ENCODE data around the gene B4GALT4.

B4GALT4 gene

DNA sequence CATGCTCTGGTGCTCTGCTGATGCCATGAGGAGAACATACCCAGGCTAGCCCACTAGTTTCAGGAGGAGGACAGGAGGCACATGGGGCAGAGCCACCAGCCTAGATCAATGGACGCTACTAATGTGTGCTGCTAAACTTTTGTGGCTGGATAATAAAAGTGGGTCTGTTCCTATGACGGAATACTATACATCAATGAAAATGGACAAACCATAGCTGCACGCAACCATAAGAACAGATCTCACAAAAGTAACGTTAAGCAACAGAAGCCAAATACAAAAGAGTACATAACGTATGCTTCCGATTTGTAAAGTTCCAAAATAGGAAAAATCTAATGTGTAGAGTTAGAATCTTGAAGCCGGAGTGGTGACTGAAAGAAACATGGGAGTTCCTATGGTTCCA is 11.5 kb downstream of the B4GALT4 start:
- TF ChIP-seq, protein P1, sequence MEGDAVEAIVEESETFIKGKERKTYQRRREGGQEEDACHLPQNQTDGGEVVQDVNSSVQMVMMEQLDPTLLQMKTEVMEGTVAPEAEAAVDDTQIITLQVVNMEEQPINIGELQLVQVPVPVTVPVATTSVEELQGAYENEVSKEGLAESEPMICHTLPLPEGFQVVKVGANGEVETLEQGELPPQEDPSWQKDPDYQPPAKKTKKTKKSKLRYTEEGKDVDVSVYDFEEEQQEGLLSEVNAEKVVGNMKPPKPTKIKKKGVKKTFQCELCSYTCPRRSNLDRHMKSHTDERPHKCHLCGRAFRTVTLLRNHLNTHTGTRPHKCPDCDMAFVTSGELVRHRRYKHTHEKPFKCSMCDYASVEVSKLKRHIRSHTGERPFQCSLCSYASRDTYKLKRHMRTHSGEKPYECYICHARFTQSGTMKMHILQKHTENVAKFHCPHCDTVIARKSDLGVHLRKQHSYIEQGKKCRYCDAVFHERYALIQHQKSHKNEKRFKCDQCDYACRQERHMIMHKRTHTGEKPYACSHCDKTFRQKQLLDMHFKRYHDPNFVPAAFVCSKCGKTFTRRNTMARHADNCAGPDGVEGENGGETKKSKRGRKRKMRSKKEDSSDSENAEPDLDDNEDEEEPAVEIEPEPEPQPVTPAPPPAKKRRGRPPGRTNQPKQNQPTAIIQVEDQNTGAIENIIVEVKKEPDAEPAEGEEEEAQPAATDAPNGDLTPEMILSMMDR (IDR thresholded peaks at IDR 0.05; ENCODE audit: low read depth, low read length, missing control alignments) = no peak
- H3K4me3 ChIP-seq (ENCODE audit: low read depth, low read length) = no peak overlapping the region
- no peak for DNase-seq (ENCODE audit: low read depth)
- in situ Hi-C loops (cut with HindIII; ENCODE audit: low sequenced_read_pairs) = no loop called here

DNA sequence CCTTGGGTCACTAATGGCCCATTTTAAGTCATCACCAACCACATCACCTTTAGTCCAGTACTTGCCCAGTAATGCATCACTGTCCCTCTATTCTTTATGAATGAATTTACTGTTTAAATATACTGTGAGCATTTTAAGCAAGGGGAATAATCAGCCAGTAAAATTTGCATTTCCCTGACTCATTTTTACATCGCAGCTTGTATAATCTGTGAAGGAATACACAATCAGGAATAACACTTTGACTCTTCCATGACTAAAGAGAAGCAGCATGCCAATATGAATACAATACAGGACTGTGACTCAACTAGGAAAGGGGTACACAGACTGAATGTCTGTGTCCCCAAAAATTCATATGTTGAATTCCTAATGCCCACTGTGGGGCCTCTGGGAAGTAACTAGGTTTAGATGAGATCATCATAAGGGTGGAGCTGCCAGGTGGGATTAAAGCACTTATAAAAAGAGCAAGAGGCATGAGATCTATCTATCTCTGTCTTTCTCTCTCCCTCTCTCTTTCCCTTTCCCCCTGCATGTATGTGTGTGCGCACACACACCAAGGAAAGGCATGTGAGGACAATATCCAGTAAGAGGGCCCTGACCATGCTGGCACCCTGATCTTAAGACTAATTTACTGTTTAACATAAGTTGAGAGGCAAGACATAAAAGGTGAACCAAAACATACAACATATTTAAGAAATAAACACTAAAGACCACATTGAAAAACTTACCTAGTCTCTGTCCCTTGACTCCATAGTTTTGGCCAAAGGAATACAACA is 12.1 kb downstream of the B4GALT4 start:
- DNase-seq (ENCODE audit: low read depth) = no peak
- in situ Hi-C loops (cut with HindIII; ENCODE audit: low sequenced_read_pairs) = no loop called here
- H3K4me3 ChIP-seq (ENCODE audit: low read depth, low read length) = no peak overlapping the region
- TF ChIP-seq, protein P1 (IDR thresholded peaks at IDR 0.05; ENCODE audit: low read depth, low read length, missing control alignments) = no peak

DNA sequence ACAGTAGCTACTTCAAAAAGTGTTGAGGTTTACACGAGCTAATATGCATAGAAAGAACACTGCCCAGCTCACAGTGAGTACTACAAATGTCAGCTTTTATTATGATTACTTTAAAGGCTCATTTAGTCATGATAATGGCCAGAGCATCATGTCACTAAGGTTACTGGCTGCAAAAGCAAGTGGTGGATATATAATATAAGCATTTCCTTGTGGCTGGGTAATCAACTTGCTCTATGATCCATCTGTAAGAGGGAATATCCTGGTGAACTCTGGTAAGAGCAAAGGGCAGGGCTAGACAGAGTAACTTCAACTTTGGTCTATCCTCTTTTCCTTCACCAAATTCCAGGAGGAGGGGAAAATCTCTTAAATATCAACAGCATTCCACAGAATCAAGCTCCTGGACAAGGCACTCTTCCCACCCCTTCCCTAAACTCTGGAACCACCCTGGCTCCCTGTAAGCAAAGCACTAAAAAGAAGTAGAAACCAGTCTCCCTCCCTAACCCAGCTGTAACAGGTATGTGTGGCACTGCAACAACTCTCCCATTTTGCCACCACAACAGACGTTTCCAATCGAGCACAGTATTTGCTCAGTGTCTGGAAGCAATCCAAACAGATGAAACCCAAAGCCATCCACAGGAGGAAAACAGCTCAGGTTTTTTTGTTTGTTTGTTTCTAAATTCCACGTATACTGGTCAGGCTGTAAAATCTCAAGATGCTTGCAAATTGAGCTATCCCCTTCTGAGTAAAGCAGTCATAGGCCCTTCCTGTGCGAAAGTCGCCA is 13.4 kb downstream of the B4GALT4 start:
- H3K4me3 ChIP-seq (ENCODE audit: low read depth, low read length) = no peak overlapping the region
- DNase-seq (ENCODE audit: low read depth) = no peak
- TF ChIP-seq, protein P1 (IDR thresholded peaks at IDR 0.05; ENCODE audit: low read depth, low read length, missing control alignments) = no peak
- in situ Hi-C loops (cut with HindIII; ENCODE audit: low sequenced_read_pairs) = no loop called here

DNA sequence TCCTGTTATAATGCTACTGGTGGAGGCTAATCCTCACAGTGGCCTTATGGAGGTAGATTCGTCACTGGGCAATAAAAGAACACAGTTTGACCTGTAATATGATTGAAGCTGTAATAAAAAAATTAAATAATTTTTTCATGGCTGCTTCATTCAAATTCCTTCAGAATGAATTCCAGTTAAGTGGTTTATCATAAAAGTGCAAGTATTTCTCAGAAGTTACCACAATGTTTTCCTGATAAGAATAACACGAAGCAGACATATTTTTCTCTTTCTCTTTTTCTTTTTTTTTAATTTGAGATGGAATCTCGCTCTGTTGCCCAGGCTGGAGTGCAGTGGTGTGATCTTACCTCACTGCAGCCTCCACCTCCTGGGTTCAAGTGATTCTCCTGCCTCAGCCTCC is 15.6 kb downstream of the B4GALT4 start:
- TF ChIP-seq, protein P1 (IDR thresholded peaks at IDR 0.05; ENCODE audit: low read depth, low read length, missing control alignments) = no peak
- in situ Hi-C loops (cut with HindIII; ENCODE audit: low sequenced_read_pairs) = no loop called here
- DNase-seq (ENCODE audit: low read depth) = no peak

GRCh38 chr3:119223511-119223910 is 17.2 kb downstream of the B4GALT4 start:
- TF ChIP-seq, protein P1 (IDR thresholded peaks at IDR 0.05; ENCODE audit: low read depth, low read length, missing control alignments) = no peak
- in situ Hi-C loops (cut with HindIII; ENCODE audit: low sequenced_read_pairs) = no loop called here
- no peak for DNase-seq (ENCODE audit: low read depth)
- no peak overlapping the region for H3K4me3 ChIP-seq (ENCODE audit: low read depth, low read length)

More for the DNA sequence above, 15.6 kb downstream of the B4GALT4 start:
- no peak overlapping the region for H3K4me3 ChIP-seq (ENCODE audit: low read depth, low read length)

DNA sequence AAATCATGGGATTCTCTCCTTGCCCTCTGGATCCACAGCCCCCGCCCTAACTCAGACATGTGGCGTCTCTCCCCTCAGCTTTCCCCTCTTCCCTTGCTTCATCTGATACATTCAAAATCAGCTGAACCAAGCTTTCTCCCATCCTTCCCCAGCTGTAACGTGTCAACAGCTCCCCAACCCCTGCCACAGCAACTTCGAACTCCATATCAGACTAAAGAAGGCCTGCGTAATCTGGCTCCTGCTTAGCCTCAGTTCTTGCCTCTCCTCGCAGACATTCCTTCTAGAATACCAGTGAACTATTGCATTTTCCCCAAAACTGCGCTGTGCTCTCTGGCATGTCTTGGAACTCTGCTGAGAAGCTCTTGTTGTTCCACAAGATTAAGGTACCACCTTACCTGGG is 18.3 kb downstream of the B4GALT4 start:
- H3K4me3 ChIP-seq (ENCODE audit: low read depth, low read length) = no peak overlapping the region
- TF ChIP-seq, protein P1 (IDR thresholded peaks at IDR 0.05; ENCODE audit: low read depth, low read length, missing control alignments) = no peak
- no peak for DNase-seq (ENCODE audit: low read depth)
- in situ Hi-C loops (cut with HindIII; ENCODE audit: low sequenced_read_pairs) = no loop called here

Data from astrocyte of the cerebellum (primary cell).